DND-41 (cell line): ENCODE results near the gene ZC3H7A.

Source experiments
- CTCF ChIP-seq: IDR thresholded peaks from 2 replicates; pipeline ENCODE4 v1.5.1; 2012; ENCODE audit warnings: borderline replicate concordance, low read length, moderate library complexity, mild to moderate bottlenecking; ENCODE audit not compliant: poor library complexity, severe bottlenecking; ENCODE audit errors: extremely low read depth
- EZH2 ChIP-seq: IDR thresholded peaks from 3 replicates; pipeline ENCODE4 v1.6.1; 2012; ENCODE audit warnings: borderline replicate concordance, low read depth, mild to moderate bottlenecking, moderate library complexity, low read length, inconsistent platforms; ENCODE audit not compliant: severe bottlenecking

GRCh38 chr16:11835891-11836649, 39.0 kb upstream of the ZC3H7A start:
- no peak for TF ChIP-seq EZH2
- TF ChIP-seq CTCF, result no peak
